Trophoblast cell (in vitro differentiated cells and primary cell): ENCODE measurements around the gene RCN1.

Experiments
- DNase-seq, 2 donors: peaks; one replicate each; pipeline ENCODE4 v3.0.0-alpha.2; 2016
- H2AFZ ChIP-seq: 2 replicates; pipeline ENCODE4 v1.6.1; 2013; ENCODE audit warnings: low read length, moderate library complexity, mild to moderate bottlenecking; ENCODE audit not compliant: insufficient read depth, poor library complexity
- H2AK5ac ChIP-seq: 2 replicates; pipeline ENCODE4 v1.6.1; 2013; ENCODE audit warnings: mild to moderate bottlenecking, low read length
- H2BK120ac ChIP-seq: 2 replicates; pipeline ENCODE4 v1.6.1; 2013; ENCODE audit warnings: low read length, mild to moderate bottlenecking, moderate library complexity; ENCODE audit not compliant: insufficient read depth, poor library complexity
- H2BK12ac ChIP-seq: 2 replicates; pipeline ENCODE4 v1.6.1; 2013; ENCODE audit warnings: mild to moderate bottlenecking, low read length, moderate library complexity
- H2BK5ac ChIP-seq: 2 replicates; pipeline ENCODE4 v1.6.1; 2013; ENCODE audit warnings: low read length, low read depth, moderate library complexity, mild to moderate bottlenecking; ENCODE audit not compliant: poor library complexity
- H3K14ac ChIP-seq: 2 replicates; pipeline ENCODE4 v1.6.1; 2013; ENCODE audit warnings: mild to moderate bottlenecking, low read length
- H3K18ac ChIP-seq: 2 replicates; pipeline ENCODE4 v1.6.1; 2013; ENCODE audit warnings: mild to moderate bottlenecking, low read length
- H3K23ac ChIP-seq: 2 replicates; pipeline ENCODE4 v1.6.1; 2013; ENCODE audit warnings: low read length
- H3K27ac ChIP-seq: 2 replicates; pipeline ENCODE4 v1.5.1; 2013; ENCODE audit warnings: low read depth, mild to moderate bottlenecking, inconsistent platforms, low read length, moderate library complexity
- H3K27me3 ChIP-seq: 2 replicates; pipeline ENCODE4 v1.6.1; 2013; ENCODE audit warnings: inconsistent platforms, mild to moderate bottlenecking, low read length, moderate library complexity; ENCODE audit not compliant: insufficient read depth
- H3K36me3 ChIP-seq, 2 experiments: 1 replicate in 1 of 2; 2 replicates in 1 of 2; pipeline ENCODE4 v1.6.1; 2013; ENCODE audit warnings: low read length in 2 of 2, mild to moderate bottlenecking in 2 of 2, moderate library complexity in 1 of 2; ENCODE audit not compliant: insufficient read depth in 2 of 2, control insufficient read depth in 1 of 2
- H3K4ac ChIP-seq: 2 replicates; pipeline ENCODE4 v1.6.1; 2013; ENCODE audit warnings: low read depth, mild to moderate bottlenecking, low read length, moderate library complexity
- H3K4me1 ChIP-seq, 2 experiments: 1 replicate in 1 of 2; 2 replicates in 1 of 2; pipeline ENCODE4 v1.6.1; 2013; ENCODE audit warnings: low read length in 2 of 2, mild to moderate bottlenecking in 2 of 2, moderate library complexity in 1 of 2; ENCODE audit not compliant: insufficient read depth in 2 of 2, control insufficient read depth in 1 of 2
- H3K4me2 ChIP-seq: 2 replicates; pipeline ENCODE4 v1.6.1; 2013; ENCODE audit warnings: inconsistent platforms, mild to moderate bottlenecking, low read length, moderate library complexity
- H3K4me3 ChIP-seq: 2 replicates; pipeline ENCODE4 v1.5.1; 2013; ENCODE audit warnings: mild to moderate bottlenecking, low read depth, low read length, inconsistent platforms
- H3K79me1 ChIP-seq: one replicate; pipeline ENCODE4 v1.6.1; 2013; ENCODE audit warnings: low read length
- H3K79me2 ChIP-seq: 2 replicates; pipeline ENCODE4 v1.6.1; 2013; ENCODE audit warnings: low read length, mild to moderate bottlenecking; ENCODE audit not compliant: control insufficient read depth, insufficient read depth, poor library complexity
- H3K9ac ChIP-seq: 2 replicates; pipeline ENCODE4 v1.6.1; 2013; ENCODE audit warnings: mild to moderate bottlenecking, low read length
- H3K9me3 ChIP-seq: 2 replicates; pipeline ENCODE4 v1.6.1; 2013; ENCODE audit warnings: low read depth, mild to moderate bottlenecking, control low read depth, inconsistent platforms, low read length; ENCODE audit not compliant: insufficient read depth
- H4K12ac ChIP-seq: 2 replicates; pipeline ENCODE4 v1.6.1; 2013; ENCODE audit warnings: low read depth, mild to moderate bottlenecking, low read length, moderate library complexity
- H4K8ac ChIP-seq: 2 replicates; pipeline ENCODE4 v1.6.1; 2013; ENCODE audit warnings: low read depth, mild to moderate bottlenecking, low read length, moderate library complexity
- H4K91ac ChIP-seq: one replicate; pipeline ENCODE4 v1.6.1; 2013; ENCODE audit warnings: low read depth, mild to moderate bottlenecking, low read length, moderate library complexity
- WGBS: extraction: QIAGEN DNeasy Blood & Tissue Kit; methylation state at CpG from one replicate; pipeline ENCODE4 v1.1.7; 2013; ENCODE audit warnings: missing lambda C conversion rate; ENCODE audit not compliant: insufficient read length, insufficient coverage; ENCODE audit errors: extremely low coverage; 5-methylcytosine and 5-hydroxymethylcytosine counted together

Gene RCN1

GRCh38 chr11:32131321-32131720 lies 40.4 kb downstream of the RCN1 start:
- no peak overlapping the region for H3K9ac ChIP-seq
- H3K4me2 ChIP-seq, result no peak overlapping the region
- H3K18ac ChIP-seq, result no peak overlapping the region
- no peak overlapping the region for H3K14ac ChIP-seq
- H3K79me1 ChIP-seq, result peaks cover 2% of the 10 kb centered on the region
- no peak overlapping the region for H4K12ac ChIP-seq
- DNase-seq, result no peak
- H2BK12ac ChIP-seq, result no peak overlapping the region
- H2BK120ac ChIP-seq, result no peak overlapping the region
- H3K4me3 ChIP-seq, result no peak overlapping the region
- H2AFZ ChIP-seq, result no peak overlapping the region
- no peak overlapping the region for H3K23ac ChIP-seq
- no peak overlapping the region for H2BK5ac ChIP-seq
- WGBS, result no CpG with 5 or more reads among the region's 3 CpGs
- H4K91ac ChIP-seq, result no peak overlapping the region
- H3K9me3 ChIP-seq, result peaks cover 4% of the 10 kb centered on the region
- no peaks in the 10 kb centered on the region for H3K36me3 ChIP-seq
- no peak overlapping the region for H2AK5ac ChIP-seq
- no peaks in the 10 kb centered on the region for H3K27me3 ChIP-seq
- no peak overlapping the region for H3K4ac ChIP-seq
- no peak overlapping the region for H4K8ac ChIP-seq
- no peak overlapping the region for H3K27ac ChIP-seq
- peaks cover 2% of the 10 kb centered on the region for H3K79me2 ChIP-seq
- no peaks in the 10 kb centered on the region for H3K4me1 ChIP-seq

GRCh38 chr11:32136657-32137056 lies 45.8 kb downstream of the RCN1 start:
- H3K27me3 ChIP-seq, result no peaks in the 10 kb centered on the region

GRCh38 chr11:32137263-32137662 lies 46.4 kb downstream of the RCN1 start:
- Histone ChIP-seq H3K27me3 (no peaks in the 10 kb centered on the region), H3K79me2 (no peaks in the 10 kb centered on the region), H3K9ac (no peak overlapping the region), H2AK5ac (no peak overlapping the region), H2BK12ac (no peak overlapping the region), H2BK120ac (no peak overlapping the region), H3K14ac (no peak overlapping the region), H4K8ac (no peak overlapping the region), H3K4me2 (no peak overlapping the region), H3K4me3 (no peak overlapping the region), H3K9me3 (no peaks in the 10 kb centered on the region), H2AFZ (no peak overlapping the region), H3K27ac (no peak overlapping the region), H3K4ac (no peak overlapping the region), H3K4me1 (peaks cover 0 to 7% of the 10 kb centered on the region in 2 experiments), H3K36me3 (no peaks in the 10 kb centered on the region), H3K23ac (no peak overlapping the region), H3K79me1 (peaks cover 2% of the 10 kb centered on the region), H3K18ac (no peak overlapping the region), H2BK5ac (no peak overlapping the region), H4K12ac (no peak overlapping the region), H4K91ac (no peak overlapping the region)
- DNase-seq, result peak; percentile 50 to 92
- no CpG with 5 or more reads among the region's 2 CpGs for WGBS

More at GRCh38 chr11:32136657-32137056, 45.8 kb downstream of the RCN1 start:
- no peak overlapping the region for H3K18ac ChIP-seq
- H4K91ac ChIP-seq, result no peak overlapping the region
- no peak overlapping the region for H3K14ac ChIP-seq
- no peaks in the 10 kb centered on the region for H3K79me2 ChIP-seq
- no peak overlapping the region for H2BK5ac ChIP-seq
- H2BK12ac ChIP-seq, result peak overlapping the region; percentile 31
- no peak overlapping the region for H2BK120ac ChIP-seq
- no peaks in the 10 kb centered on the region for H3K36me3 ChIP-seq
- no peak overlapping the region for H3K4me3 ChIP-seq
- DNase-seq, result no peak
- H2AK5ac ChIP-seq, result no peak overlapping the region
- H3K9me3 ChIP-seq, result no peaks in the 10 kb centered on the region
- no peak overlapping the region for H3K4me2 ChIP-seq
- no peak overlapping the region for H4K12ac ChIP-seq
- no CpG with 5 or more reads among the region's 3 CpGs for WGBS
- H3K27ac ChIP-seq, result no peak overlapping the region
- no peak overlapping the region for H3K9ac ChIP-seq
- H3K4ac ChIP-seq, result no peak overlapping the region
- H3K23ac ChIP-seq, result no peak overlapping the region
- peaks cover 2% of the 10 kb centered on the region for H3K79me1 ChIP-seq
- no peak overlapping the region for H4K8ac ChIP-seq
- no peak overlapping the region for H2AFZ ChIP-seq
- H3K4me1 ChIP-seq, result peaks cover 0 to 7% of the 10 kb centered on the region in 2 experiments

GRCh38 chr11:32137869-32138268 lies 47.0 kb downstream of the RCN1 start:
- Histone ChIP-seq H3K9me3 (no peaks in the 10 kb centered on the region), H2BK5ac (no peak overlapping the region), H3K79me1 (peaks cover 2% of the 10 kb centered on the region), H4K91ac (no peak overlapping the region), H2BK120ac (no peak overlapping the region), H3K18ac (no peak overlapping the region), H3K4me2 (no peak overlapping the region), H3K23ac (no peak overlapping the region), H3K9ac (no peak overlapping the region), H3K4me1 (peaks cover 0 to 7% of the 10 kb centered on the region in 2 experiments), H3K4ac (no peak overlapping the region), H4K12ac (no peak overlapping the region), H3K79me2 (no peaks in the 10 kb centered on the region), H2AK5ac (no peak overlapping the region), H2AFZ (no peak overlapping the region), H4K8ac (no peak overlapping the region), H3K36me3 (no peaks in the 10 kb centered on the region), H3K27me3 (no peaks in the 10 kb centered on the region), H3K27ac (no peak overlapping the region), H2BK12ac (no peak overlapping the region), H3K4me3 (no peak overlapping the region), H3K14ac (no peak overlapping the region)
- WGBS, result no CpG with 5 or more reads among the region's 3 CpGs
- no peak for DNase-seq
